ENCODE data around the gene IL27RA.

GRCh38 chr19:14053500-14053899 lies 21.9 kb downstream of the IL27RA start:
- no peak for TF ChIP-seq CTCF (IDR thresholded peaks at IDR 0.05)
- no peak for TF ChIP-seq POLR2A (IDR thresholded peaks at IDR 0.05)

All from heart left ventricle (tissue), 13 donors.